Measurements from ENCODE around the gene NXPE4. TPM values are rescaled to one million over a fixed set of nuclear protein-coding genes. Genes with fewer than 3 reads are reported as not detected.

Gene NXPE4
- total RNA-seq, 1 donor from 2014 or later: not detected

- Mint-ChIP-seq H3K4me3 (ENCODE audit: unreplicated experiment) (no peak overlapping the region), H3K36me3 (ENCODE audit: unreplicated experiment) (no peaks in the 10 kb centered on the region), H3K27me3 (ENCODE audit: unreplicated experiment) (no peaks in the 10 kb centered on the region), H3K4me1 (ENCODE audit: unreplicated experiment) (no peaks in the 10 kb centered on the region), H3K27ac (ENCODE audit: unreplicated experiment) (no peak overlapping the region), H3K9me3 (ENCODE audit: unreplicated experiment) (no peaks in the 10 kb centered on the region)
- peak; percentile 44 for DNase-seq (ENCODE audit: extremely low spot score, unreplicated experiment)
- TF ChIP-seq, protein P1, sequence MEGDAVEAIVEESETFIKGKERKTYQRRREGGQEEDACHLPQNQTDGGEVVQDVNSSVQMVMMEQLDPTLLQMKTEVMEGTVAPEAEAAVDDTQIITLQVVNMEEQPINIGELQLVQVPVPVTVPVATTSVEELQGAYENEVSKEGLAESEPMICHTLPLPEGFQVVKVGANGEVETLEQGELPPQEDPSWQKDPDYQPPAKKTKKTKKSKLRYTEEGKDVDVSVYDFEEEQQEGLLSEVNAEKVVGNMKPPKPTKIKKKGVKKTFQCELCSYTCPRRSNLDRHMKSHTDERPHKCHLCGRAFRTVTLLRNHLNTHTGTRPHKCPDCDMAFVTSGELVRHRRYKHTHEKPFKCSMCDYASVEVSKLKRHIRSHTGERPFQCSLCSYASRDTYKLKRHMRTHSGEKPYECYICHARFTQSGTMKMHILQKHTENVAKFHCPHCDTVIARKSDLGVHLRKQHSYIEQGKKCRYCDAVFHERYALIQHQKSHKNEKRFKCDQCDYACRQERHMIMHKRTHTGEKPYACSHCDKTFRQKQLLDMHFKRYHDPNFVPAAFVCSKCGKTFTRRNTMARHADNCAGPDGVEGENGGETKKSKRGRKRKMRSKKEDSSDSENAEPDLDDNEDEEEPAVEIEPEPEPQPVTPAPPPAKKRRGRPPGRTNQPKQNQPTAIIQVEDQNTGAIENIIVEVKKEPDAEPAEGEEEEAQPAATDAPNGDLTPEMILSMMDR (IDR thresholded peaks at IDR 0.05): no peak
Measured at GRCh38 chr11:114622858-114623257, 27.3 kb upstream of the NXPE4 start.

GRCh38 chr11:114621950-114622809 lies 26.6 kb upstream of the NXPE4 start:
- TF ChIP-seq, protein P1 (IDR thresholded peaks at IDR 0.05): no peak
- H3K4me1 Mint-ChIP-seq (ENCODE audit: unreplicated experiment): no peaks in the 10 kb centered on the region
- H3K9me3 Mint-ChIP-seq (ENCODE audit: unreplicated experiment): no peaks in the 10 kb centered on the region
- no peak for DNase-seq (ENCODE audit: extremely low spot score, unreplicated experiment)
- H3K27ac Mint-ChIP-seq (ENCODE audit: unreplicated experiment): no peak overlapping the region
- no peak overlapping the region for H3K4me3 Mint-ChIP-seq (ENCODE audit: unreplicated experiment)
- H3K27me3 Mint-ChIP-seq (ENCODE audit: unreplicated experiment): no peaks in the 10 kb centered on the region
- no peaks in the 10 kb centered on the region for H3K36me3 Mint-ChIP-seq (ENCODE audit: unreplicated experiment)

DNA sequence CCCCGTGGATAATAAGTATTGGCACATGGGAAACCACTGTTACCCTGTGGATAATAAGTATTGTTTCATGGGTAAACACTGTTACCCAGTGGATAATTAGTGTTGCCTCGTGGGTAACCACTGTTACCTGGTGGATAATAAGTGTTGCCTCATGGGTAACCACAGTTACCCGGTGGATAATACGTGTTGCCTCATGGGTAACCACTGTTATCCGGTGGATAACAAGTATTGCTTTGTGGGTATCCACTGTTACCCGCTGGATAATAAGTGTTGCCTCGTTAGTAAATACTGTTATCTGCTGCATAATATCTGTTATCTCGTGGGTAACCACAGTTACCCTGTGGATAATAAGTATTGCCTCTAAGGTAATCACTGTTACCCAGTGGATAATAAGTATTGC lies 25.5 kb upstream of the NXPE4 start:
- Mint-ChIP-seq H3K4me3 (ENCODE audit: unreplicated experiment) (no peak overlapping the region), H3K4me1 (ENCODE audit: unreplicated experiment) (no peaks in the 10 kb centered on the region), H3K9me3 (ENCODE audit: unreplicated experiment) (no peaks in the 10 kb centered on the region), H3K27ac (ENCODE audit: unreplicated experiment) (no peak overlapping the region), H3K36me3 (ENCODE audit: unreplicated experiment) (no peaks in the 10 kb centered on the region), H3K27me3 (ENCODE audit: unreplicated experiment) (no peaks in the 10 kb centered on the region)
- TF ChIP-seq, protein P1 (IDR thresholded peaks at IDR 0.05): no peak
- peak; percentile 30 for DNase-seq (ENCODE audit: extremely low spot score, unreplicated experiment)

DNA sequence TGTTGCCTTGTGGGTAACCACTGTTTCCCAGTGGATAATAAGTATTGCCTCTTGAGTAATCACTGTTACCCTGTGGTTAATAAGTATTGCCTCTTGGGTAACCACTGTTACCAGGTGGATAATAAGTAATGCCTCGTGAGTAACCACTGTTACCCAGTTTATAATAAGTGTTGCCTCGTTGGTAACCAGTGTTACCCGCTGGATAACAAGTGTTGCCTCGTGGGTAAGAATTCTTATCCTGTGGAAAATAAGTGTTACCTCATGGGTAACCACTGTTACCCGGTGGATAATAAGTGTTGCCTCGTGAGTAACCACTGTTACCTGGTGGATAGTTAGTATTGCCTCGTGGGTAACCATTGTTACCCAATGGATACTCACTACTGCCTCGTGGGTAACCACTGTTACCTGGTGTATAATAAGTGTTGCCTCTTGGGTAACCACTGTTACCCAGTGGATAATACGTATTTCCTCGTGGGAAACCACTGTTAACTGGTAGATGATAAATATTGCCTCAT lies 24.1 kb upstream of the NXPE4 start:
- no peaks in the 10 kb centered on the region for H3K36me3 Mint-ChIP-seq (ENCODE audit: unreplicated experiment)
- H3K4me3 Mint-ChIP-seq (ENCODE audit: unreplicated experiment): no peak overlapping the region
- no peaks in the 10 kb centered on the region for H3K27me3 Mint-ChIP-seq (ENCODE audit: unreplicated experiment)
- H3K9me3 Mint-ChIP-seq (ENCODE audit: unreplicated experiment): peaks cover 6% of the 10 kb centered on the region
- no peak overlapping the region for H3K27ac Mint-ChIP-seq (ENCODE audit: unreplicated experiment)
- TF ChIP-seq, protein P1 (IDR thresholded peaks at IDR 0.05): no peak
- no peaks in the 10 kb centered on the region for H3K4me1 Mint-ChIP-seq (ENCODE audit: unreplicated experiment)
- no peak for DNase-seq (ENCODE audit: extremely low spot score, unreplicated experiment)

GRCh38 chr11:114618139-114618538 lies 22.6 kb upstream of the NXPE4 start:
- Mint-ChIP-seq H3K4me3 (ENCODE audit: unreplicated experiment) (no peak overlapping the region), H3K4me1 (ENCODE audit: unreplicated experiment) (no peaks in the 10 kb centered on the region), H3K9me3 (ENCODE audit: unreplicated experiment) (peaks cover 13% of the 10 kb centered on the region), H3K27ac (ENCODE audit: unreplicated experiment) (no peak overlapping the region), H3K27me3 (ENCODE audit: unreplicated experiment) (no peaks in the 10 kb centered on the region), H3K36me3 (ENCODE audit: unreplicated experiment) (no peaks in the 10 kb centered on the region)
- TF ChIP-seq, protein P1 (IDR thresholded peaks at IDR 0.05): no peak
- no peak for DNase-seq (ENCODE audit: extremely low spot score, unreplicated experiment)
